Gastrocnemius medialis (tissue), 4 donors: ENCODE data around the gene APOC3.

ENCODE experiments used
- CTCF ChIP-seq, 5 experiments: fragments of 450-650 bp in 3 of 5; fragments of 200-600 bp in 2 of 5; sonication (generic) in 2 of 5; IDR thresholded peaks in 4 of 5; conservative IDR thresholded peaks in 1 of 5; 1 replicate in 4 of 5; 2 replicates in 1 of 5; pipeline ENCODE4 v1.5.1; 2016 to 2019; ENCODE audit warnings: antibody characterized with exemption in 5 of 5, mild to moderate bottlenecking in 3 of 5, moderate library complexity in 3 of 5
- POLR2A ChIP-seq, 2 donors: fragments of 450-650 bp; IDR thresholded peaks; one replicate each; pipeline ENCODE4 v1.6.1; 2017; ENCODE audit warnings: antibody characterized with exemption in 2 of 2, mild to moderate bottlenecking in 2 of 2, moderate library complexity in 2 of 2

GRCh38 chr11:116826751-116827431 is 2.8 kb upstream of the APOC3 start:
- no peak for TF ChIP-seq CTCF (IDR thresholded peaks at IDR 0.05 in 4 of 5, conservative IDR thresholded peaks at IDR 0.05 in 1 of 5)
- no peak for TF ChIP-seq POLR2A (IDR thresholded peaks at IDR 0.05)
